Keratinocyte (primary cell): Measurements from ENCODE around the gene CCAR1. TPM values are rescaled to one million over a fixed set of nuclear protein-coding genes. Genes with fewer than 3 reads are reported as not detected.
"Not testable (repeated sequence)": the region's sequence is repeated elsewhere in the genome, so short reads cannot be mapped to it uniquely, and the experiment has no call there.

Experiments used
- DNase-seq: peaks from one replicate; pipeline ENCODE4 v3.0.0-alpha.2; 2011; ENCODE audit warnings: low read depth, missing footprints, low spot score
- FAIRE-seq: peaks from 2 replicates; lab custom pipeline; 2011; peaks lifted over from hg19 to GRCh38; lab: Jason Lieb, UNC
- H2AFZ ChIP-seq: 2 replicates; pipeline ENCODE4 v1.6.0; 2012; ENCODE audit warnings: low read length, control low read depth, inconsistent platforms; ENCODE audit not compliant: control insufficient read depth
- H3K27ac ChIP-seq: 2 replicates; pipeline ENCODE4 v1.5.1; 2011; ENCODE audit warnings: low read length; ENCODE audit not compliant: control insufficient read depth, insufficient read depth
- H3K27me3 ChIP-seq: 3 replicates; pipeline ENCODE4 v1.6.0; 2011; ENCODE audit warnings: low read length; ENCODE audit not compliant: control insufficient read depth, insufficient read depth; ENCODE audit errors: extremely low read depth
- H3K36me3 ChIP-seq, 2 experiments: 2 replicates in 1 of 2; 3 replicates in 1 of 2; pipeline ENCODE4 v1.5.1; 2011; ENCODE audit warnings: low read length in 2 of 2, mild to moderate bottlenecking in 1 of 2; ENCODE audit not compliant: control insufficient read depth in 2 of 2, insufficient read depth in 2 of 2; ENCODE audit errors: extremely low read depth in 1 of 2
- H3K4me1 ChIP-seq: 3 replicates; pipeline ENCODE4 v1.5.1; 2011; ENCODE audit warnings: low read length; ENCODE audit not compliant: control insufficient read depth, insufficient read depth; ENCODE audit errors: extremely low read depth
- H3K4me2 ChIP-seq: 3 replicates; pipeline ENCODE4 v1.6.0; 2011; ENCODE audit warnings: low read depth, low read length; ENCODE audit not compliant: control insufficient read depth, insufficient read depth; ENCODE audit errors: extremely low read depth
- H3K4me3 ChIP-seq, 3 experiments: fragments of 200-600 bp in 1 of 3; sonication (generic) in 1 of 3; 2 replicates in 2 of 3; 3 replicates in 1 of 3; pipeline ENCODE4 v1.5.1; 2011 to 2016; ENCODE audit warnings: low read length in 3 of 3, mild to moderate bottlenecking in 3 of 3, control low read depth in 2 of 3, inconsistent platforms in 1 of 3, low read depth in 1 of 3, mixed read lengths in 1 of 3, mixed run types in 1 of 3, moderate library complexity in 1 of 3; ENCODE audit not compliant: control insufficient read depth in 2 of 3, insufficient read depth in 2 of 3; ENCODE audit errors: extremely low read depth in 1 of 3
- H3K79me2 ChIP-seq: 2 replicates; pipeline ENCODE4 v1.6.0; 2012; ENCODE audit warnings: low read length; ENCODE audit not compliant: control insufficient read depth, insufficient read depth
- H3K9ac ChIP-seq: 3 replicates; pipeline ENCODE4 v1.6.0; 2011; ENCODE audit warnings: low read length; ENCODE audit not compliant: control insufficient read depth, insufficient read depth; ENCODE audit errors: extremely low read depth
- H3K9me1 ChIP-seq: 3 replicates; pipeline ENCODE4 v1.6.0; 2011; ENCODE audit warnings: low read length; ENCODE audit not compliant: control insufficient read depth, insufficient read depth; ENCODE audit errors: extremely low read depth
- H3K9me3 ChIP-seq: 2 replicates; pipeline ENCODE4 v1.5.1; 2012; ENCODE audit warnings: low read depth, low read length; ENCODE audit not compliant: control insufficient read depth
- H4K20me1 ChIP-seq: 3 replicates; pipeline ENCODE4 v1.6.0; 2011; ENCODE audit warnings: low read length; ENCODE audit not compliant: control insufficient read depth, insufficient read depth; ENCODE audit errors: extremely low read depth
- EZH2 ChIP-seq: IDR thresholded peaks from one replicate; pipeline ENCODE4 v1.6.1; 2012; ENCODE audit warnings: inconsistent platforms, mild to moderate bottlenecking, low read length, moderate library complexity
- dilution Hi-C: fragments of 300-500 bp; cut with MboI; formaldehyde crosslinking; loops from one replicate; pipeline ENCODE4 v1.7.0; 2020; ENCODE audit warnings: low sequenced_read_pairs; ENCODE audit not compliant: extremely low pct_ligation_motif_present
- polyA plus RNA-seq, 5 experiments: library from polyadenylated mRNA; depleted of rRNA in 3 of 5; stranded (reverse) in 3 of 5; stranded (forward) in 1 of 5; unstranded in 1 of 5; fragments of >200 nt; gene quantifications; 1 replicate in 1 of 5; 2 replicates in 3 of 5; 3 replicates in 1 of 5; pipeline versions ENCODE4 v1.2.1 to v1.2.3, GENCODE V29; 2011 to 2012; ENCODE audit warnings: missing spikeins in 2 of 5, low read depth in 1 of 5, low replicate concordance in 1 of 5
- TF ChIP-seq, protein P1 (sequence below), 3 experiments: IDR thresholded peaks in 1 of 3; conservative IDR thresholded peaks in 1 of 3; optimal IDR thresholded peaks in 1 of 3; 2 replicates in 2 of 3; 3 replicates in 1 of 3; pipeline versions ENCODE3 to v1.5.1; 2011; ENCODE audit warnings: low read length in 3 of 3, mild to moderate bottlenecking in 3 of 3, moderate library complexity in 2 of 3, control low read depth in 1 of 3, inconsistent platforms in 1 of 3; ENCODE audit not compliant: insufficient read depth in 2 of 3; ENCODE audit errors: extremely low read depth in 1 of 3

CCAR1 gene
- polyA plus RNA-seq, 1 donor (not counting 4 experiments of a cell fraction or from before 2014, with no cell fraction given) = 59.1 TPM

DNA sequence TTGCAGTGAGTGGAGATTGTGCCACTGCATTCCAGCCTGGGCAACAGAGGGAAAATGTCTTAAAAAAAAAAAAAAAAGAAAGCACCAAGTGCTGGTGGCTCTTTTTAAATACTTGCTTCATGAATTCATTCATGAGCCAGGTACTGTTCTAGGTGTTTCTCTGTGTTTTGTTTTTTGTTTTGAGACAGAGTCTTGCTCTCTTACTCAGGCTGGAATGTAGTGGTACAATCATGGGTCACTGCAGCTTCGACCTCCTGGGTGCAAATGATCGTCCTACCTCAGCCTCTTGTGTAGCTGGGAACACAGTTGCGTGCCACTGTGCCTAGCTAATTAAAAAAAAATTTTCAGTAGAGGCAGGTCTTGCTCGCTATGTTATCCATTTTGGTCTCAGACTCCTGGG, 111.6 kb downstream of the CCAR1 start:
- no peaks in the 10 kb centered on the region for H4K20me1 ChIP-seq
- no peaks in the 10 kb centered on the region for H3K9me3 ChIP-seq
- dilution Hi-C loops = no loop called here
- TF ChIP-seq EZH2 = no peak
- TF ChIP-seq, protein P1, sequence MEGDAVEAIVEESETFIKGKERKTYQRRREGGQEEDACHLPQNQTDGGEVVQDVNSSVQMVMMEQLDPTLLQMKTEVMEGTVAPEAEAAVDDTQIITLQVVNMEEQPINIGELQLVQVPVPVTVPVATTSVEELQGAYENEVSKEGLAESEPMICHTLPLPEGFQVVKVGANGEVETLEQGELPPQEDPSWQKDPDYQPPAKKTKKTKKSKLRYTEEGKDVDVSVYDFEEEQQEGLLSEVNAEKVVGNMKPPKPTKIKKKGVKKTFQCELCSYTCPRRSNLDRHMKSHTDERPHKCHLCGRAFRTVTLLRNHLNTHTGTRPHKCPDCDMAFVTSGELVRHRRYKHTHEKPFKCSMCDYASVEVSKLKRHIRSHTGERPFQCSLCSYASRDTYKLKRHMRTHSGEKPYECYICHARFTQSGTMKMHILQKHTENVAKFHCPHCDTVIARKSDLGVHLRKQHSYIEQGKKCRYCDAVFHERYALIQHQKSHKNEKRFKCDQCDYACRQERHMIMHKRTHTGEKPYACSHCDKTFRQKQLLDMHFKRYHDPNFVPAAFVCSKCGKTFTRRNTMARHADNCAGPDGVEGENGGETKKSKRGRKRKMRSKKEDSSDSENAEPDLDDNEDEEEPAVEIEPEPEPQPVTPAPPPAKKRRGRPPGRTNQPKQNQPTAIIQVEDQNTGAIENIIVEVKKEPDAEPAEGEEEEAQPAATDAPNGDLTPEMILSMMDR (optimal IDR thresholded peaks at IDR 0.05 in 1 of 3, IDR thresholded peaks at IDR 0.05 in 1 of 3, conservative IDR thresholded peaks at IDR 0.05 in 1 of 3; ENCODE audit: extremely low read depth in 1 of 3, insufficient read depth in 2 of 3, low read length in 3 of 3) = no peak
- DNase-seq (no peak), FAIRE-seq (no peak)
- H3K27ac ChIP-seq = no peak overlapping the region
- peaks cover 16% of the 10 kb centered on the region for H3K27me3 ChIP-seq
- H3K9me1 ChIP-seq = no peaks in the 10 kb centered on the region
- H3K36me3 ChIP-seq = no peaks in the 10 kb centered on the region
- H3K4me3 ChIP-seq = no peak overlapping the region
- no peaks in the 10 kb centered on the region for H3K4me1 ChIP-seq
- H2AFZ ChIP-seq = no peak overlapping the region
- no peak overlapping the region for H3K4me2 ChIP-seq
- H3K79me2 ChIP-seq = no peaks in the 10 kb centered on the region
- H3K9ac ChIP-seq = no peak overlapping the region

DNA sequence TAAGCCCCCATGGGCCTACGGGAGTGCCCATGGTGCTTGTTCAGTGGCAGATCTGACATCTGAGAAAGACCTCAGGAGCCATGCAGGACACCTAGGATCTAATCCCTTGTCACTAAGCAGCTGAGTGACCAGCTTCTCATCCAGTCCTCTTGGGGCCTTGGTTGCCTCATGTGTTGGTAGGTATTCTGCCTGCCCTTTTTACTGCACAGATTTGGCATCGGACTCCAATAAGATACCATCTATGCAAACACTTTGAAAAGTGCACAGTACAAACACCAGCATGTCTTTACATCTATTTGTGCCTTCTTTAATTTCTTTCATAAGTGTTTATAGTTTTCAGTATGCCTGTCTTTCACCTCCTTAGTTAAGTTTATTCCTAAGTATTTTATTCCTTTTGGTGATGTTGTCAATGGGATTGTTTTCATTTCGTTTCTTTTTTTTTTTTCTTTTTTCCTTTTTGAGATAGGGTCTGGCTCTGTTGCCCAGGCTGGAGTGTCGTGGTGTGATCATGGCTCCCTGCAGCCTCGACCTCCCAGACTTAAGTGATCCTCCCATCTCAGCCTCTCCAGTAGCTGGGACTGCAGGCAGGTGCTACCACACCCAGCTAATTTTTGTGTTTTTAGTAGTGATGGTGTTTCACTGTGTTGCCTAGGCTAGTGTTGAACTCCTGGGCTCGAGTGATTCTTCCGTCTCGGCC, 116.7 kb downstream of the CCAR1 start:
- H3K9me3 ChIP-seq = no peaks in the 10 kb centered on the region
- H2AFZ ChIP-seq = no peak overlapping the region
- dilution Hi-C loops = no loop called here
- FAIRE-seq = no peak
- no peaks in the 10 kb centered on the region for H3K4me1 ChIP-seq
- no peaks in the 10 kb centered on the region for H3K79me2 ChIP-seq
- H3K27ac ChIP-seq = no peak overlapping the region
- H4K20me1 ChIP-seq = no peaks in the 10 kb centered on the region
- H3K4me3 ChIP-seq = no peak overlapping the region
- no peaks in the 10 kb centered on the region for H3K36me3 ChIP-seq
- TF ChIP-seq, protein P1 (optimal IDR thresholded peaks at IDR 0.05 in 1 of 3, IDR thresholded peaks at IDR 0.05 in 1 of 3, conservative IDR thresholded peaks at IDR 0.05 in 1 of 3; ENCODE audit: extremely low read depth in 1 of 3, insufficient read depth in 2 of 3, low read length in 3 of 3) = no peak
- H3K27me3 ChIP-seq = no peaks in the 10 kb centered on the region
- no peak overlapping the region for H3K9ac ChIP-seq
- H3K9me1 ChIP-seq = no peaks in the 10 kb centered on the region
- no peak overlapping the region for H3K4me2 ChIP-seq
- no peak for DNase-seq

DNA sequence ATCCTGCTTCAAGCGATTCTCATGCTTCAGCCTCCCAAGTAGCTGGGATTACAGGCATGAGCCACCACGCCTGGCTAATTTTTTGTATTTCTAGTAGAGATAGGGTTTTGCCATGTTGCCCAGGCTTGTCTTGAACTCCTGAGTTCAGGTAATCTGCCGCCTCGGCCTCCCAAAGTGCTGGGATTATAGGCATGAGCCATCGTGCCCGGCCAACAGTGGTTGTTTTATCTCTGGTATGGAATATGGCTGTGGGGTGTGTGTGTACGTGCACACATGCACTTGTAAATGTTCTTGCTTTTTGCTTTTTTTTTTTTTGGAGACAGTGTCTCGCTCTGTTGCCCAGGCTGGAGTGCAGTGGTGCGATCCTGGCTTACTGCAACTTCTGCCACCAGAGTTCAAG, 119.6 kb downstream of the CCAR1 start:
- H3K4me3 ChIP-seq, DNase-seq, dilution Hi-C loops, FAIRE-seq, H3K9ac ChIP-seq, H4K20me1 ChIP-seq, H3K4me1 ChIP-seq, H3K27me3 ChIP-seq, H3K4me2 ChIP-seq, H3K27ac ChIP-seq, H3K79me2 ChIP-seq, H3K9me1 ChIP-seq, H3K9me3 ChIP-seq, H2AFZ ChIP-seq, H3K36me3 ChIP-seq: not testable (repeated sequence)
